ENCODE measurements around the gene ISM2.

The ISM2 gene

GRCh38 chr14:77459072-77459723, 39.4 kb downstream of the ISM2 start:
- peak; percentile 41 for DNase-seq

GRCh38 chr14:77458249-77458950, 40.2 kb downstream of the ISM2 start:
- peak; percentile 26 for DNase-seq

GRCh38 chr14:77457522-77458248, 40.9 kb downstream of the ISM2 start, which contains the start of the genes AHSA1 and VIPAS39:
AHSA1 (plus strand) TSS chr14:77458093; CDS start chr14:77458190, 97 bp downstream.
VIPAS39 (minus strand) TSS chr14:77457601; CDS start chr14:77454102, 3,499 bp downstream.
- peak; percentile 95 for DNase-seq

- peak; percentile 32 for DNase-seq
These were observed 41.5 kb downstream of the ISM2 start for GRCh38 chr14:77457115-77457521.

- DNase-seq = no peak
These were observed 42.5 kb downstream of the ISM2 start for GRCh38 chr14:77455966-77456640.

- DNase-seq = no peak
These were observed 56.4 kb downstream of the ISM2 start for GRCh38 chr14:77442196-77442595.

- no peak for DNase-seq
These were observed 58.8 kb downstream of the ISM2 start for GRCh38 chr14:77439861-77440260.

- DNase-seq = no peak
These were observed 60.0 kb downstream of the ISM2 start for GRCh38 chr14:77438596-77438995.

- DNase-seq = no peak
These were observed 62.6 kb downstream of the ISM2 start for GRCh38 chr14:77436042-77436441.

GRCh38 chr14:77426396-77426795, 72.2 kb downstream of the ISM2 start:
- DNase-seq = no peak

- DNase-seq = no peak
These were observed 73.8 kb downstream of the ISM2 start for GRCh38 chr14:77424862-77425261.
